HepG2 (cell line): ENCODE data around the gene C1QTNF12. TPM values are rescaled to one million over a fixed set of nuclear protein-coding genes. Genes with fewer than 3 reads are reported as not detected.

Source experiments
- CEBPG ChIP-seq: IDR thresholded peaks from 2 replicates; pipeline ENCODE4 v1.6.1; 2016
- ELF4 ChIP-seq: sonication (generic); formaldehyde crosslinking; IDR thresholded peaks from 2 replicates; pipeline ENCODE4 v1.5.0; 2020; ENCODE audit warnings: missing genetic modification reagents, mild to moderate bottlenecking, moderate library complexity, borderline replicate concordance
- GPN1 ChIP-seq: sonication (generic); formaldehyde crosslinking; IDR thresholded peaks from 2 replicates; pipeline ENCODE4 v1.5.1; 2020; ENCODE audit warnings: missing genetic modification reagents, borderline replicate concordance
- MEIS2 ChIP-seq: sonication (generic); formaldehyde crosslinking; IDR thresholded peaks from 2 replicates; pipeline ENCODE4 v1.9.0; 2021; ENCODE audit warnings: mild to moderate bottlenecking, missing genetic modification reagents
- MTF2 ChIP-seq: sonication (generic); formaldehyde crosslinking; IDR thresholded peaks from 2 replicates; pipeline ENCODE4 v1.5.0; 2020; ENCODE audit warnings: missing genetic modification reagents, borderline replicate concordance
- SMARCE1 ChIP-seq: fragments of 450-650 bp; IDR thresholded peaks from 2 replicates; pipeline ENCODE4 v1.6.1; 2017; ENCODE audit warnings: borderline replicate concordance
- YEATS2 ChIP-seq: sonication (generic); formaldehyde crosslinking; IDR thresholded peaks from 2 replicates; pipeline ENCODE4 v1.4.0; 2020; ENCODE audit warnings: missing genetic modification reagents, borderline replicate concordance
- ZMYM4 ChIP-seq: sonication (generic); formaldehyde crosslinking; IDR thresholded peaks from 2 replicates; pipeline ENCODE4 v1.8.1; 2023; ENCODE audit warnings: mild to moderate bottlenecking, missing genetic modification reagents
- ZNF501 ChIP-seq: sonication (generic); formaldehyde crosslinking; IDR thresholded peaks from 2 replicates; pipeline ENCODE4 v1.5.1; 2020; ENCODE audit warnings: mild to moderate bottlenecking, moderate library complexity, missing genetic modification reagents
- ZNF644 ChIP-seq: IDR thresholded peaks from 2 replicates; pipeline ENCODE4 v1.6.1; 2016; ENCODE audit warnings: low read depth
- ZNF776 ChIP-seq: sonication (generic); formaldehyde crosslinking; IDR thresholded peaks from 2 replicates; pipeline ENCODE4 v1.4.0; 2020; ENCODE audit warnings: mild to moderate bottlenecking, missing genetic modification reagents
- polyA plus RNA-seq, 8 experiments: library from polyadenylated mRNA; depleted of rRNA in 3 of 8; stranded (reverse) in 7 of 8; unstranded in 1 of 8; fragments of >200 nt; fragmentation: Illumina TruSeq in 4 of 8; extraction: Trizol in 4 of 8; gene quantifications; 2 replicates each; pipeline versions ENCODE4 v1.2.1 to v1.2.3, GENCODE V29; 2011 to 2016; ENCODE audit warnings: low read depth in 4 of 8, missing spikeins in 1 of 8, mixed read lengths in 1 of 8; ENCODE audit not compliant: insufficient read depth in 1 of 8
- total RNA-seq, 5 experiments: library from RNA; depleted of rRNA; stranded (reverse); fragments of >200 nt; fragmentation: Illumina TruSeq; extraction: Trizol; gene quantifications; 2 replicates each; pipeline ENCODE4 v1.2.3, GENCODE V29; 2016; ENCODE audit warnings: low read depth in 1 of 5
- TF ChIP-seq, protein P1 (sequence below): sonication (generic); formaldehyde crosslinking; IDR thresholded peaks from 2 replicates; pipeline ENCODE4 v1.5.1; 2020; ENCODE audit warnings: mild to moderate bottlenecking, missing genetic modification reagents, borderline replicate concordance
- TF ChIP-seq, protein P2 (sequence below): sonication (generic); formaldehyde crosslinking; IDR thresholded peaks from 2 replicates; pipeline ENCODE4 v1.5.0; 2020; ENCODE audit warnings: missing genetic modification reagents, mild to moderate bottlenecking, borderline replicate concordance
- TF ChIP-seq, protein P3 (sequence below): sonication (generic); formaldehyde crosslinking; IDR thresholded peaks from 2 replicates; pipeline ENCODE4 v1.5.1; 2020; ENCODE audit warnings: mild to moderate bottlenecking, missing genetic modification reagents, moderate library complexity
- TF ChIP-seq, protein P4 (sequence below): sonication (generic); formaldehyde crosslinking; IDR thresholded peaks from 2 replicates; pipeline ENCODE4 v1.5.1; 2020; ENCODE audit warnings: mild to moderate bottlenecking, missing genetic modification reagents, borderline replicate concordance
- TF ChIP-seq, protein P5 (sequence below): IDR thresholded peaks from 2 replicates; pipeline ENCODE4 v1.6.1; 2012; ENCODE audit warnings: inconsistent platforms

Gene C1QTNF12
- total and polyA plus RNA-seq, 2 of the 13 experiments (the other 11 are each of a cell fraction or from before 2014, with no cell fraction given), result 0.18 to 0.64 TPM

DNA sequence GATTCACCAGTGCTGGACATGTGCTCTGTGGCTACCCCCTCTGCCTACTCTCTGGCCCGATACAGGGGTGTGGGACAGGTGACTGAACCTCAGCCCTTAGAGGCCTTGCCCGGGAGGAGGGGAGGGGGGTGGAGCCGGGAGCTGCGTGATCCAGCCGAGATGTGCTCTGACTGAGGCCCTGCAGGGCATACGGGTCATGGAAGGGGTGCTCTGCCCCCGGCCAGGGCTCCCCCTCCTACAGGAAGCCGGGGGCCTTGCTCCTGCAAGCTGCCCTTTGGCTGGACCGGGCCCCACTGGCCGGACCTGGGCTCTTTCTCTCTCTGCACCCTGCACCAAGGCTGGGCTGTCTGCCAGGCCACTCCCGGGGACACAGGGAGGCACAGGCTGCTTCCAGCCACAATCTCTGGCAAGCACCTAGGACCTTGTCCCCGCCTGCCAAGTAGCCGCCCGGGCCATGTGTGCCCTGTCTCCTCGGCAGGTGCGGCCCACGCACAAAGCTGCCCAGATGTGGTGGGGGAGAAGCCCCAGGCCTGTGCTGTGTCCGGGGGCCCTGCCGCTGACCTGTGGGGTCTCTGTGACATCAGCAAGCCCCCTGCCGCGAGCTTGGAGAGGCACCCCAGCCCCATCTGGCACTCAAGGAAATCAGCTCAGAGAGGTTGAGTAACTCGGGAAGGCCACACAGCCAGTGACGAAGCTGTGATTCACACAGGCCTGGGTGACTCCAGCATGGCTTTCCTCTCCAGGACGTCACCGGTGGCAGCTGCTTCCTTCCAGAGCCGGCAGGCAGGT lies 35.2 kb upstream of the C1QTNF12 start (continued):
- TF ChIP-seq YEATS2 (CRISPR knock-in tag) (no peak), ZNF776 (CRISPR knock-in tag) (0 out of 2 replicates have a peak, but pooled peaks have one; percentile 16), GPN1 (CRISPR knock-in tag) (no peak), CEBPG (CRISPR knock-in tag) (no peak), ELF4 (CRISPR knock-in tag) (no peak), MEIS2 (CRISPR knock-in tag) (peak; percentile 27), SMARCE1 (no peak), MTF2 (peak; percentile 93; the same call in 1 of the 2 replicates), ZNF644 (CRISPR knock-in tag) (no peak), ZMYM4 (CRISPR knock-in tag) (0 out of 2 replicates have a peak, but pooled peaks have one; percentile 28), ZNF501 (CRISPR knock-in tag) (peak; percentile 62; the same call in 1 of the 2 replicates)
- TF ChIP-seq, protein P1, sequence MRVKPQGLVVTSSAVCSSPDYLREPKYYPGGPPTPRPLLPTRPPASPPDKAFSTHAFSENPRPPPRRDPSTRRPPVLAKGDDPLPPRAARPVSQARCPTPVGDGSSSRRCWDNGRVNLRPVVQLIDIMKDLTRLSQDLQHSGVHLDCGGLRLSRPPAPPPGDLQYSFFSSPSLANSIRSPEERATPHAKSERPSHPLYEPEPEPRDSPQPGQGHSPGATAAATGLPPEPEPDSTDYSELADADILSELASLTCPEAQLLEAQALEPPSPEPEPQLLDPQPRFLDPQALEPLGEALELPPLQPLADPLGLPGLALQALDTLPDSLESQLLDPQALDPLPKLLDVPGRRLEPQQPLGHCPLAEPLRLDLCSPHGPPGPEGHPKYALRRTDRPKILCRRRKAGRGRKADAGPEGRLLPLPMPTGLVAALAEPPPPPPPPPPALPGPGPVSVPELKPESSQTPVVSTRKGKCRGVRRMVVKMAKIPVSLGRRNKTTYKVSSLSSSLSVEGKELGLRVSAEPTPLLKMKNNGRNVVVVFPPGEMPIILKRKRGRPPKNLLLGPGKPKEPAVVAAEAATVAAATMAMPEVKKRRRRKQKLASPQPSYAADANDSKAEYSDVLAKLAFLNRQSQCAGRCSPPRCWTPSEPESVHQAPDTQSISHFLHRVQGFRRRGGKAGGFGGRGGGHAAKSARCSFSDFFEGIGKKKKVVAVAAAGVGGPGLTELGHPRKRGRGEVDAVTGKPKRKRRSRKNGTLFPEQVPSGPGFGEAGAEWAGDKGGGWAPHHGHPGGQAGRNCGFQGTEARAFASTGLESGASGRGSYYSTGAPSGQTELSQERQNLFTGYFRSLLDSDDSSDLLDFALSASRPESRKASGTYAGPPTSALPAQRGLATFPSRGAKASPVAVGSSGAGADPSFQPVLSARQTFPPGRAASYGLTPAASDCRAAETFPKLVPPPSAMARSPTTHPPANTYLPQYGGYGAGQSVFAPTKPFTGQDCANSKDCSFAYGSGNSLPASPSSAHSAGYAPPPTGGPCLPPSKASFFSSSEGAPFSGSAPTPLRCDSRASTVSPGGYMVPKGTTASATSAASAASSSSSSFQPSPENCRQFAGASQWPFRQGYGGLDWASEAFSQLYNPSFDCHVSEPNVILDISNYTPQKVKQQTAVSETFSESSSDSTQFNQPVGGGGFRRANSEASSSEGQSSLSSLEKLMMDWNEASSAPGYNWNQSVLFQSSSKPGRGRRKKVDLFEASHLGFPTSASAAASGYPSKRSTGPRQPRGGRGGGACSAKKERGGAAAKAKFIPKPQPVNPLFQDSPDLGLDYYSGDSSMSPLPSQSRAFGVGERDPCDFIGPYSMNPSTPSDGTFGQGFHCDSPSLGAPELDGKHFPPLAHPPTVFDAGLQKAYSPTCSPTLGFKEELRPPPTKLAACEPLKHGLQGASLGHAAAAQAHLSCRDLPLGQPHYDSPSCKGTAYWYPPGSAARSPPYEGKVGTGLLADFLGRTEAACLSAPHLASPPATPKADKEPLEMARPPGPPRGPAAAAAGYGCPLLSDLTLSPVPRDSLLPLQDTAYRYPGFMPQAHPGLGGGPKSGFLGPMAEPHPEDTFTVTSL (CRISPR knock-in tag), result no peak
- TF ChIP-seq, protein P2, sequence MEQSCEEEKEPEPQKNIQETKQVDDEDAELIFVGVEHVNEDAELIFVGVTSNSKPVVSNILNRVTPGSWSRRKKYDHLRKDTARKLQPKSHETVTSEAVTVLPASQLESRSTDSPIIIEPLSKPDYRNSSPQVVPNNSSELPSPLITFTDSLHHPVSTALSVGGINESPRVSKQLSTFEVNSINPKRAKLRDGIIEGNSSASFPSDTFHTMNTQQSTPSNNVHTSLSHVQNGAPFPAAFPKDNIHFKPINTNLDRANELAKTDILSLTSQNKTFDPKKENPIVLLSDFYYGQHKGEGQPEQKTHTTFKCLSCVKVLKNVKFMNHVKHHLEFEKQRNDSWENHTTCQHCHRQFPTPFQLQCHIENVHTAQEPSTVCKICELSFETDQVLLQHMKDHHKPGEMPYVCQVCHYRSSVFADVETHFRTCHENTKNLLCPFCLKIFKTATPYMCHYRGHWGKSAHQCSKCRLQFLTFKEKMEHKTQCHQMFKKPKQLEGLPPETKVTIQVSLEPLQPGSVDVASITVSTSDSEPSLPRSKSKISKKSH (CRISPR knock-in tag), result no peak; the same call in 1 of the 2 replicates
- TF ChIP-seq, protein P3, sequence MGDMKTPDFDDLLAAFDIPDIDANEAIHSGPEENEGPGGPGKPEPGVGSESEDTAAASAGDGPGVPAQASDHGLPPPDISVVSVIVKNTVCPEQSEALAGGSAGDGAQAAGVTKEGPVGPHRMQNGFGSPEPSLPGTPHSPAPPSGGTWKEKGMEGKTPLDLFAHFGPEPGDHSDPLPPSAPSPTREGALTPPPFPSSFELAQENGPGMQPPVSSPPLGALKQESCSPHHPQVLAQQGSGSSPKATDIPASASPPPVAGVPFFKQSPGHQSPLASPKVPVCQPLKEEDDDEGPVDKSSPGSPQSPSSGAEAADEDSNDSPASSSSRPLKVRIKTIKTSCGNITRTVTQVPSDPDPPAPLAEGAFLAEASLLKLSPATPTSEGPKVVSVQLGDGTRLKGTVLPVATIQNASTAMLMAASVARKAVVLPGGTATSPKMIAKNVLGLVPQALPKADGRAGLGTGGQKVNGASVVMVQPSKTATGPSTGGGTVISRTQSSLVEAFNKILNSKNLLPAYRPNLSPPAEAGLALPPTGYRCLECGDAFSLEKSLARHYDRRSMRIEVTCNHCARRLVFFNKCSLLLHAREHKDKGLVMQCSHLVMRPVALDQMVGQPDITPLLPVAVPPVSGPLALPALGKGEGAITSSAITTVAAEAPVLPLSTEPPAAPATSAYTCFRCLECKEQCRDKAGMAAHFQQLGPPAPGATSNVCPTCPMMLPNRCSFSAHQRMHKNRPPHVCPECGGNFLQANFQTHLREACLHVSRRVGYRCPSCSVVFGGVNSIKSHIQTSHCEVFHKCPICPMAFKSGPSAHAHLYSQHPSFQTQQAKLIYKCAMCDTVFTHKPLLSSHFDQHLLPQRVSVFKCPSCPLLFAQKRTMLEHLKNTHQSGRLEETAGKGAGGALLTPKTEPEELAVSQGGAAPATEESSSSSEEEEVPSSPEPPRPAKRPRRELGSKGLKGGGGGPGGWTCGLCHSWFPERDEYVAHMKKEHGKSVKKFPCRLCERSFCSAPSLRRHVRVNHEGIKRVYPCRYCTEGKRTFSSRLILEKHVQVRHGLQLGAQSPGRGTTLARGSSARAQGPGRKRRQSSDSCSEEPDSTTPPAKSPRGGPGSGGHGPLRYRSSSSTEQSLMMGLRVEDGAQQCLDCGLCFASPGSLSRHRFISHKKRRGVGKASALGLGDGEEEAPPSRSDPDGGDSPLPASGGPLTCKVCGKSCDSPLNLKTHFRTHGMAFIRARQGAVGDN, result peak; percentile 92
- TF ChIP-seq, protein P4, sequence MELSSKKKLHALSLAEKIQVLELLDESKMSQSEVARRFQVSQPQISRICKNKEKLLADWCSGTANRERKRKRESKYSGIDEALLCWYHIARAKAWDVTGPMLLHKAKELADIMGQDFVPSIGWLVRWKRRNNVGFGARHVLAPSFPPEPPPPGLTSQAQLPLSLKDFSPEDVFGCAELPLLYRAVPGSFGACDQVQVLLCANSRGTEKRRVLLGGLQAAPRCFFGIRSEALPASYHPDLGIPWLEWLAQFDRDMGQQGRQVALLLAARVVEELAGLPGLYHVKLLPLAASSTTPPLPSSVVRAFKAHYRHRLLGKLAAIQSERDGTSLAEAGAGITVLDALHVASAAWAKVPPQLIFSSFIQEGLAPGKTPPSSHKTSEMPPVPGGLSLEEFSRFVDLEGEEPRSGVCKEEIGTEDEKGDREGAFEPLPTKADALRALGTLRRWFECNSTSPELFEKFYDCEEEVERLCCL, result no peak
- TF ChIP-seq, protein P5, sequence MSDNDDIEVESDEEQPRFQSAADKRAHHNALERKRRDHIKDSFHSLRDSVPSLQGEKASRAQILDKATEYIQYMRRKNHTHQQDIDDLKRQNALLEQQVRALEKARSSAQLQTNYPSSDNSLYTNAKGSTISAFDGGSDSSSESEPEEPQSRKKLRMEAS, result peak; percentile 29
